Effector CD4-positive, alpha-beta T cell (primary cell): ENCODE data around the gene C22orf15.

Experiments used
- DNase-seq: peaks from one replicate; pipeline ENCODE4 v3.0.0-alpha.2; 2020

Gene C22orf15

DNA sequence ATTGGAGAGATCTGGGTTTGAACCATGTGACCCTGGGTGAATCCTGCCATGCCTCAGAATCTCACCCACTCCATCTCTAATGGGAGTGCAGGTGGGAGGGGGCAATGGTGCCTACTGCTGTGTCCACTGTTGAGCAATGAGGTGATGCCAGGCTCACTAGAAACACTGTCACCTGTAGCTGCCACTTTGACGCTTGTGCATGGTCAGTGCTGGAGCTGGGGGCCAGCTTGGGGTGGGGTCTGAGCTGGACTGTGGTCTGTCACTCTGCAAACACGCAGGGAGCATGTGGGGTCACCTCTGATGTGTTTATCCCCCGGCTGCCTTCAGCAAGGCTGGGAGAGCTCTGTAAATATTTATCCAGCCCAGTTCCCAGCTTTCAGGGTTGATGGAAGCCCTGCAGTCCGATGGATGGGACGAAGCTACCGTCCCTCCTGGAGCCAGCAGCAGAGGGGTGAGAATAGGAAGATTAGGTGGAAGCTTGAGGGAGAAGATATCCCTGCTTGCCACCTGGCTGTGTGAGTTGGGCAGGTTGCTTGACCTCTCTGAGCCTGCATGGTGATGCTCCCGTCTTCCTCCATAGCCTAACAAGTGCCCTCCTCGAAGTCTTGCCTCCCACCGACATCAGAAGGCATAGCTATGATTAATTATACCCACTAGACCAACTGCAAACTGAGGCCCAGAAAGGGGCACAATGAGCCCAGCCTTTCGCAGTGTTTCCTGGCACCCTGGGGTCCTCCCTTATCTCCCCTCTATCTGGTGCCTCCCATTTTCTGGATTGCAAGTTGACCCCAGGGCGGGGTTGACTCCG lies 11.5 kb downstream of the C22orf15 start:
- no peak for DNase-seq

DNA sequence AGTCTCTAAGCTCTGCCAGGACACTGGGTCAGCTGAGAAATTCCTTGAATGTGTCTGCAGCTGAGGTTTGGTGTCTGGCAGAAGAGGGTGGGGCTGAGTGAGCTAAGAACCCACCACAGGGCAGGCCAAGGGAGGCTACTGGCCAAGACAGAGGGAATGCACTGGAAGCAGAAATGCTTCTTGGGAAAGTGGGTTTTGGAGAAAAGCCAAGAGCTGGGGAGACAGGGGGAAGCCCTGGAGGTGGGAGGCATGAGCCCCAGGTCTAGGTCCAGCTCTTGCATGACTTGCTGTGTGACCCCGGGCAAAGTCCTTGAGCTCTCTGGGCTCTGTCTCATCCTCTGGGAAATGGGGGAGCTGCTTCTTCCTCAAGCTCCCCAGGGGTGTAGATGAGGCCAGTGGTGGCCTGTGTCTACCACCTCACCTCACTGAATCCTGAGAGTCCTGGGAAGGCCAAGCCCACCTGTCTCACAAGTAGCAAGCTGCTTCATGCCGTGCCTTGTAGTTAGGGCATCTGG lies 12.2 kb downstream of the C22orf15 start:
- no peak for DNase-seq

DNA sequence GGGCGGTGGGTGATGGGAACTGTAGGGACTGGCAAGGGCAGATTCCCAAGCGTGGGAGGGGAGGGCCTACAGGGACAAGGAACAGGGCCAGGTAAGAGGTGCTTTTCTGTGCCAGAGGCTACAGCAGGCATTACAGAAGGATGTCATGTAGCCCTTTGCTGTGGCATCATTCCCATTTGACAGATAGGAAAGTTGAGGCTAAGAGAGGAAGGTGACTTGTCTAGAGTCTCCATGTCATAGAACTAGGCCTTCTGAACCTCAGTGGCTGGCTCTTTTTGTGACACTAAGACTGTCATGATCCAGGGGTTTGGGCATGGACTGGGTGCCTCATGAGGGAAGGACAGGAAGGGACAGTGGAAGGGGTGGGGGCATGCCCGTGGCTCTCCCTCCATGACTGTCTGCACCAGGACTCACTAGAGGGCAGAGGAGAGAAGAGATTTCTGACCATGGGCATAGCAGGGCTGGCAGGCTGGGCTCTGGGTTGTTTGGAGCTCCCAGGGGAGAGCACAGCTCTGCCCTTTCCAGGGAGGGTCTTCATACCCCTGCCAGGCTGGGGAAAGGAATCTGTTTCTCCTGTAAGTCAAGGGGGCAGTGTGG lies 13.1 kb downstream of the C22orf15 start:
- no peak for DNase-seq

DNA sequence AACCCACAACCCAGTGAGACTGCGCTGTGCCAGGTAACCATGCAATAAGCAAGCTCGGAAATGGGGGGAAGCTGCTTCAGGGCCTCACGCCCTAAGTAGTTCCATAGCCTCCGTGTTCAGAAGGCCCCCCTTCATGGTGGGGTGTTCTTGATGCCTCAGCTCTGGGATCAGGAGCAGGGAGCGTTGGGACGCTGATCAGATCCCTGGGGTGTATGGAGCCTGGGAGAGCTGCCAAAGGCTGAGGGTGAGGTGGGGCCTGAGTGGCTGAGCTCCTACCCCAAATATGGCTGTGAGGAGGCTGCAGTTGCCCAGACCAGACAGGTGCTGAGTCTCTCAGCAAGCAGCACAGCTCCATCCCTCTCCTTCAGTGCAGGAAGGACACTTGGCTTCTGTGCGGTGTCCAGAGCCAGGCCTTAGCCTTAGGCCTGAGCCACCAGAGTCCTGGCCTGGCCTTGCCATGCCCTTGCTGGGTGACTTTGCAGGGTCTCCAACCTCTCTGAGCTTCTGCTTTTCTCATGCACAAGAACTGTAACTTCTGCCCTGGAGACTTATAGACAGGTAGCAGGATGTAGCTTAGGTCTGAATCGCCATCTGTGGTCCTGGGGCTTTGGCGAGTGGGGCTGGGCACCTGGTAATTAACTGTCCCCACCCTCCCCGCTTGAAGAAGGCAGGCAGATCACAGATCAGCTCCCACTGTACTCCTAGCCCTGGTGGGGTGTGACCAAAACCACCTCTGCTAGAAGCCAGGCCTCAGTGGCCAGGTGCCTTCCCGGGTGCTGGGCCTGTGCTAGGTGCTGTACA lies 15.2 kb downstream of the C22orf15 start:
- DNase-seq = no peak

DNA sequence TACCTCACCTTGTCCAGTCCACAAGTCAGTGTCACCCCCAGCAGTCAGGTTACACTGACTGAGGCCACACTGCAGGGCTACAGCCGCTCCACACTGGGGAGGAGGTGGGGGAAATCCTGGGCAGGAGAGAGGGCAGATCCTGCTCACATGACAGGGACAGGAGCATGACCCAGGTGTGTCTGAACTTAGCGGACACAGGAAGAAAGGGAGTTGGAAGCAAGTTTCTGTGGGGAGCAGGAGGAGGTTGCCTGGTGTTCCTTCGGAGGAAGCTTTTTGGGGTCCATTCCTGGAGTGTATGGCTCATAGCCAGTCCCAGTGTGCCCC lies 15.7 kb downstream of the C22orf15 start:
- DNase-seq = no peak

DNA sequence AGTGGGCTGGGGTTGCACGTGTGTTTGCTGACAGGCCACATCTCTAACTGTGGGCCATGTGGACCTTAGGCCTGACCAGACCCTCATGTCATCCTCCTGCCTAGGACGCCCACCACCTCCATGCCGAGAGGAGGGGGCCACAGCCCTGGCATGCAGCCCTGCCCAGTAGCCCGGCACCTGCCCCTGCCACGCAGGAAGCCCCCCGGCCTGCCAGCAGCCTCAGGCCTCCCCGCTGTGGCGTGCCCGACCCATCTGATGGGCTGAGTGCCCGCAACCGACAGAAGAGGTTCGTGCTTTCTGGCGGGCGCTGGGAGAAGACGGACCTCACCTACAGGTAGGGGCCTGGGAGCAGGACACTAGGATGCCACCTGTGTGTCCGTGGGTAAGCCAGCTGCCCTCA lies 16.3 kb downstream of the C22orf15 start:
- DNase-seq = no peak

DNA sequence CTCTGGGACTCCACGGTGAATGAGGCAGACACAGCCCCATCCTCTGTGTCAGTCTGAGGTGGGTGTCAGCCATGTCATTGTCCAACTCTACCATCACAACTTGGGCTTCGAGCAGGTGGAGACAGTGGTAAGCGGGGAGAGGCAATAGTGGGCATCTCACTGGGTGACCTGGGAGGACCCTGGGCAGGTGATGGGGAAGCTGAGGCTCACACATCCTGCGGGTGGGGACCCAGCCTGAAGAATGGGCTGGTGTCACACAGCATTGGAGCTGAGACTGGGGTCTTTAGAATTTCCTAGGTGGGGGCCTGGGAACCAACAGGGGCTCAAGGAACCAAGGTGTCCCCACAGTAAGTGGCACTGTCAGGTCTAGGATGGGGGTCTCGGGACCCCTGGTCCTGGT lies 16.9 kb downstream of the C22orf15 start:
- no peak for DNase-seq

DNA sequence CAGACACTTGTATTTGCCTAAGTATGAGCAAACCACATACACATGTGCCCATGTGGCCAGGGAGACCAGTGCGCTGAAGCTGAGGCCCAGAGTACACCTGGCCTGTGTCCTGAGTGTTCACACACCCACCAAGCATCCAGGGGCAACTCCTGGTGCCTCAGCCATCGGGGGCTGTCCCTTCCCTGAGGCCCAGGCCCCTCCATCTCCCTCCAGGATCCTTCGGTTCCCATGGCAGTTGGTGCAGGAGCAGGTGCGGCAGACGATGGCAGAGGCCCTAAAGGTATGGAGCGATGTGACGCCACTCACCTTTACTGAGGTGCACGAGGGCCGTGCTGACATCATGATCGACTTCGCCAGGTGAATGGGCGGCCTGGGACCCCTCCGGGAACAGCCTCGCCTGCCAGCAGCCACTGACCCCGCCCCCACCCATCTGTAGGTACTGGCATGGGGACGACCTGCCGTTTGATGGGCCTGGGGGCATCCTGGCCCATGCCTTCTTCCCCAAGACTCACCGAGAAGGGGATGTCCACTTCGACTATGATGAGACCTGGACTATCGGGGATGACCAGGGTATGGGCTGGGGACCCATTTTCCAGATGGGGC lies 17.5 kb downstream of the C22orf15 start:
- DNase-seq = no peak

DNA sequence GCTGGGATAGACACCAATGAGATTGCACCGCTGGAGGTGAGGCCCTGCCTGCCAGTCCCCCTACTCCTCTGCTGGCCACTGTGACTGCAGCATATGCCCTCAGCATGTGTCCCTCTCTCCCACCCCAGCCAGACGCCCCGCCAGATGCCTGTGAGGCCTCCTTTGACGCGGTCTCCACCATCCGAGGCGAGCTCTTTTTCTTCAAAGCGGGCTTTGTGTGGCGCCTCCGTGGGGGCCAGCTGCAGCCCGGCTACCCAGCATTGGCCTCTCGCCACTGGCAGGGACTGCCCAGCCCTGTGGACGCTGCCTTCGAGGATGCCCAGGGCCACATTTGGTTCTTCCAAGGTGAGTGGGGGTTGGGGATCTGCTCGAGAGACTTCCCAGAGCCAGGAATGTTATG lies 18.3 kb downstream of the C22orf15 start:
- no peak for DNase-seq

DNA sequence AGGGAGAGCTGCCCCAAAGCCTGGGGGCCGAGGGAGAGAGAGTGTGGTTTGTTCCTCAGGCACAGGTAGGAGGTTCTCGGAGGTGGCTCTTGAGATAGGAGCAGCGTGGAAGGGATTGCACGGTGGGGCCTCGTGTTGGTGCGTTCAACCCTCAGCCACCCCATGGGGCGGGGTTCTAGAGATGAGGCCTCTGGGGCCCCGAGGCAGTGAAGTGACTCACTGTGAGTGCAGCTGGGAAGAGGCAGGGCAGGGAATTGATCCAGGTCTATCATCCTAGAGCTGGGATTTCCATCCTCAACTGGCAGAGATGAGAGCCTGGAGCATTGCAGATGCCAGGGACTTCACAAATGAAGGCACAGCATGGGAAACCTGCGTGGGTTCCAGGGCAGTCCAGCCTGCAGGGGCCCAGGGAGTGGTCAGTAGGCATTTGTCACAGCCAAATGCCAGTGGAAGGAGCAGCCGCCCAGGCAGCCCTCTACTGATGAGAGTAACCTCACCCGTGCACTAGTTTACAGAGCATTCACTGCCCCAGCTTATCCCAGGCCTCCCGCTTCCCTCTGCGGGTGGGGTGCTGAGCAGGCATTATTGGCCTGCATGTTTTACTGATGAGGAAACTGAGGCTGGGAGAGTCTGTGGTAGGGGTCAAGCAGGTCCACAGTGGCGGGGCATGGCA lies 18.9 kb downstream of the C22orf15 start:
- no peak for DNase-seq

DNA sequence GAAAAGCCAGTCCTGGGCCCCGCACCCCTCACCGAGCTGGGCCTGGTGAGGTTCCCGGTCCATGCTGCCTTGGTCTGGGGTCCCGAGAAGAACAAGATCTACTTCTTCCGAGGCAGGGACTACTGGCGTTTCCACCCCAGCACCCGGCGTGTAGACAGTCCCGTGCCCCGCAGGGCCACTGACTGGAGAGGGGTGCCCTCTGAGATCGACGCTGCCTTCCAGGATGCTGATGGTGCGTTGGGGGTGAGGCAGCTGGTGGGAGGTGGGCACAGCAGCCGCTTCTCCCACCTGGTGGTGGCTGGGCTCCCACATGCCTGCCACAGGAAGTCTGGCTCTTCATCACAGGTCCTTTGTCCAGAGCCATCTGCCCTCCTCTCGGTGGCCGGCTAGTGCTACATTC lies 19.5 kb downstream of the C22orf15 start:
- DNase-seq = no peak

DNA sequence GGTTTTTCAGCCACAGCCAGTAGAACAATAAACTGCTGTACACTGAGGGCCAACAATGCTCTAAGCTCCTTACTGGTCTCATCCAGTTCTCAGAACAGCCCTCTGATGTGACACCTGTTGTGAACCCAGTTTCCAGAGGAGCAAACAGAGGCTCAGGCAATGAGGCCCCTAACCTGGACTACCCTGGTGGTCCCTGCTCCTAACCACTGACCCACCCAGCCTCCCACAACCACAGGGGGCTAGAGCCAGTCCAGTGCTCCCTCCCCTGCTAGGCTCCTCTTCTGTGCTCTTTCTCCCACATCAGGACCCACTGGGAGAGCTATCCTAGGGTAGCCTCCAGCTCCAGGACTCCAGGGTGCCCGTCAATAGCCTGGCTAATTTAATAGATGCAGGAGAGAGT lies 19.9 kb downstream of the C22orf15 start:
- DNase-seq = no peak

DNA sequence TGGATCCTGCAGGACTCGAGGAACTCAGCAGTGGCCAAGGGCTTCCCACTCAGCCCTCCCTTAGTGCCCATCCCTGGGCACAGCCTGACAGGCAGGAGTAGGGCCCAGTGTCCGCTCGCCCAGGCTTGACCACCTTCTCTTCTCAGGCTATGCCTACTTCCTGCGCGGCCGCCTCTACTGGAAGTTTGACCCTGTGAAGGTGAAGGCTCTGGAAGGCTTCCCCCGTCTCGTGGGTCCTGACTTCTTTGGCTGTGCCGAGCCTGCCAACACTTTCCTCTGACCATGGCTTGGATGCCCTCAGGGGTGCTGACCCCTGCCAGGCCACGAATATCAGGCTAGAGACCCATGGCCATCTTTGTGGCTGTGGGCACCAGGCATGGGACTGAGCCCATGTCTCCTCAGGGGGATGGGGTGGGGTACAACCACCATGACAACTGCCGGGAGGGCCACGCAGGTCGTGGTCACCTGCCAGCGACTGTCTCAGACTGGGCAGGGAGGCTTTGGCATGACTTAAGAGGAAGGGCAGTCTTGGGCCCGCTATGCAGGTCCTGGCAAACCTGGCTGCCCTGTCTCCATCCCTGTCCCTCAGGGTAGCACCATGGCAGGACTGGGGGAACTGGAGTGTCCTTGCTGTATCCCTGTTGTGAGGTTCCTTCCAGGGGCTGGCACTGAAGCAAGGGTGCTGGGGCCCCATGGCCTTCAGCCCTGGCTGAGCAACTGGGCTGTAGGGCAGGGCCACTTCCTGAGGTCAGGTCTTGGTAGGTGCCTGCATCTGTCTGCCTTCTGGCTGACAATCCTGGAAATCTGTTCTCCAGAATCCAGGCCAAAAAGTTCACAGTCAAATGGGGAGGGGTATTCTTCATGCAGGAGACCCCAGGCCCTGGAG lies 20.7 kb downstream of the C22orf15 start:
- no peak for DNase-seq

DNA sequence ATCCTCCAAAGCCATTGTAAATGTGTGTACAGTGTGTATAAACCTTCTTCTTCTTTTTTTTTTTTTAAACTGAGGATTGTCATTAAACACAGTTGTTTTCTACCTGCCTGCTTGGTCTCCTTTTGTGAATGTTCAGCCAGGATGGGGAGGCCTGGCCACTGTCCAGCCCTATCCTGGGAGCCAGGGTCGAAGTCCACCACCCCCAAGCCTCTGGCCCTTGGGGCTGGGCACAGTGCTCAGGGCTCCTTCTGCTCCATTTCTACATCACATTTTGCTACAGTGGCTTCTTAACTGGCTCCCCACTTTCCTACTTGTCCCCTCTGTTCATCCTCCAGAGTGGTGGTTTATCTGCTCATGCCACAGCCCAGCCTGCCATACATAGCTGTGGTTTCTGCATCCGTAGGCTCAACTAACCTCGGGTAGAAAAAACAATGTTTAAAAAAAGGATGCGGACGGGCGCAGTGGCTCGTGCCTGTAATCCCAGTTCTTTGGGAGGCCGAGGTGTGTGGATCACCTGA lies 21.5 kb downstream of the C22orf15 start:
- no peak for DNase-seq

DNA sequence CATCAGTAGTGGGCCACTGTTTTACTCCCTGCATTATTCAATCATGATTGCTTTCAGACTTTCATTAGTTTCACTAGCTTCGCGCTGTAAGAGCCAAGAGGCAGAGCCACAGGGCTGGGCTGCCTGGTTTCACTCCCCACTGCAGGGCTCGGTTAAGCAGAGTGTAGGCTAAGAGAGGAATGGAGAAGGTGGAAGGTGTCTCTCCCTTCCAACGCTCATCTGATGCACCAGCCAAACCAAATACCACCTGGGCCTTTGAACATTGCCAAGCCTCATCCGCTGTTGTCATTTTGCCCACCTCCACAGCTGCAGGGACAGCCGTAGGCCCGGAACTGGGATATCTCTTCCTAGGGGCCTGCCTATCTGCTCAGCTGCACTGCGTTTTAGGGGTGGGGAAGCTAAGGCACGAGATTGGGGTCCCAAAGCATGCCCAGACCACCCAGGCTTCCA lies 23.5 kb downstream of the C22orf15 start:
- DNase-seq = no peak

DNA sequence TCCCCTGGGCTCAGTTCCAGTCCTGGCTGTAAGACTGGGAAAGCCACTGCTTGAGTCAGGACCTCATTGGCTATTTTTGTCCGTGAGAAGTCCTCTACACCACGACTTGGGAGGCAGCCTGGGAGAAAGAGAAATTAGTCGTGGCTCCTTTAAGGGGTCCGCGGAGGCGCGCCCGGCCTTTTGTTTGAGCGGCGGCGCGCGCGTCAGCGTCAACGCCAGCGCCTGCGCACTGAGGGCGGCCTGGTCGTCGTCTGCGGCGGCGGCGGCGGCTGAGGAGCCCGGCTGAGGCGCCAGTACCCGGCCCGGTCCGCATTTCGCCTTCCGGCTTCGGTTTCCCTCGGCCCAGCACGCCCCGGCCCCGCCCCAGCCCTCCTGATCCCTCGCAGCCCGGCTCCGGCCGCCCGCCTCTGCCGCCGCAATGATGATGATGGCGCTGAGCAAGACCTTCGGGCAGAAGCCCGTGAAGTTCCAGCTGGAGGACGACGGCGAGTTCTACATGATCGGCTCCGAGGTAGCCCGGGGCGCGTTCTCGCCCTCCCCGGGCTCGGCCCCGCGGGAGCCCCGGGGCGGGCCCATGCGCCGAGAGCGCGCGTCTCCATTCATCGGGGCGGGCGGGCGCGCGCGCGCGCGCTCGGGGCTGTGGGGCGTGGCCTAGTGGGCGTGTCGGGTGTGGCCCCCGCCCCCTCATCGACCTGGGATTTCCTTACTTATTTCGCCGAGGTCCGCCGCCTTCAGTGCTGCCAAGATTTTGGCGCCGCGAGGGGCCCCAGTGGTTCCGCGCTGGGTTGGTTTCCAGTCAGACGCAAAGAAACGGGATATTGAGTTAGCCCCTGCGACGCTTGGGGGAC lies 24.2 kb downstream of the C22orf15 start, which contains the start of gene SMARCB1:
SMARCB1 (plus strand) TSS at position 215 of the 848 bp plus-strand sequence; CDS start at position 419, 204 bp downstream.
- DNase-seq = peak; percentile 84

DNA sequence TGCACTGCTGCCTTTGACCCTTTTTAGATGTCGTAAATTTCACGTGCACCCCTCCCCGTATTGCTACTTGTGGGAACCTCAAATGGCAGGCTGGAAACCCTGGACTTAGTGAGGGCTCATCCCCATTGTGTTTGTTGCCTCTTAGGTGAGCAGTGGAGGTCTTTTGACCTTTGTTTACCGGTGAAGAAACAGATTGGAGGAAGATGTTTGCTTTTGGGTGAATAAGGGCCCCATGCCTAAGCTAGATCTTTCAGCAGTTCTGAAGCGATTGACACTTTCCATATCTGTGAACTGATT lies 24.8 kb downstream of the C22orf15 start:
- no peak for DNase-seq

DNA sequence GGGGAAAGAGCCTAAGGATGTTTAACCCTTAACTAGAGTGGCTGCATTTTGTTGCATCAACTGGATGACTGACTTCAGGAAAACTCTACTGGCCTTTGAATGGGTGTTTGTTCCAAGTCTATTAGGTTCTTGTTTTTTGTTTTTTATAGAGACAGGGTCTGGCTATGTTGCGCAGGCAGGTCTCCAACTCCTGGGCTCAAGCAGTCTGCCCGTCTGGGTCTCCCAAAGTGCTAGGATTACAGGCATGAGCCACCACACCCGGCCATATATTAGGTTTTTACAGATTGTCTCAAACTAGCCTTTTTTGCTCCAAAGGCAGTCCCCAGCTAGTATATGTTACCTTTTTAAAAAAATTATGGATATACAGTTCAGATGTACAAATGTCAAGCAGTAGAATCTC lies 25.1 kb downstream of the C22orf15 start:
- no peak for DNase-seq

DNA sequence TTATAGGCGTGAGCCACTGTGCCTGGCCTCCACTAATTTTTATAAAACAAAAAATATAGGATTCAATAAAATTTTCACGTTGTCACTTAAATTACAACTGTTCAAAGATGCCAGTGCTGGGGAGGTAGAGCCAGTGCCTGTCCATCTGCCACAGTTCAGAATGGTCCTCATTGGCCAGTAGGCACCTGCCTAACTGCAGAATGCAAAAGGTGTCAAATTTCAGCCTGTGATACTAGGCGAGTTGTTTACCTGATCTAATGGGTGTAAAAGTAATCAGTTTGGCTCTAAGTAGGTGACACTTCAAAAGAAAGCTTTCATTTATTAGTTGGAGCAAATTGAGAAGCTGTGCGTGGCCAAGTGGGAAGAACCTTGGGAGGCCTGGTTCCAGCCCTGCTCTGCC lies 26.3 kb downstream of the C22orf15 start:
- no peak for DNase-seq

DNA sequence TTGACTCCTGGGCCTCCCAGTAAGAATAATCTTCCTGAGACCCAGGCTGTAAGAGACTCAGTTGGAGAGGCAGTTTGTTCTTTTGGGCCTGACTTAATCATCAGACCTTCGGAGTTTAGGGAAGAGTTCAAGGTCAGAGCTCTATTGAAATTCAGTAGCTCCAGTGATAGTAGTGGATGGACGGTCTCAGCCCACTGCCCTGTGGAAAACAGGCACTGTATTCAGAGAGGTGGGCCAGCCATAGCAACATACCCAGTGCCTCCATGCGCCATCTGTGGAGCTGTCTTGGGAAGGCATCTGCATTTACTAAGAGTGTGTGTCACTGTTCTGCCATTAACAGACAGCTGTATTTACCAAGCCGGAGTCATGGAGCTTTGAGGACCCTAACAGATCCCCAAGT lies 26.8 kb downstream of the C22orf15 start:
- no peak for DNase-seq
